Tibial artery (tissue), 4 donors: ENCODE measurements around the gene LRRC15.

Source experiments
- DNase-seq, 2 donors: peaks; one replicate each; pipeline ENCODE4 v3.0.0-alpha.2; 2019
- H3K27ac ChIP-seq, 2 donors: fragments of 200-600 bp; sonication (generic) in 1 of 2; 1 replicate in 1 of 2; 2 replicates in 1 of 2; pipeline ENCODE4 v1.5.1; 2018 to 2019; ENCODE audit warnings: mild to moderate bottlenecking in 1 of 2
- H3K27me3 ChIP-seq, 2 donors: fragments of 200-600 bp; sonication (generic) in 1 of 2; one replicate each; pipeline versions ENCODE4 v1.5.1 to v1.6.0; 2016 to 2019
- H3K36me3 ChIP-seq, 3 donors: fragments of 200-600 bp; sonication (generic) in 2 of 3; one replicate each; pipeline ENCODE4 v1.5.1; 2016 to 2019; ENCODE audit warnings: mild to moderate bottlenecking in 2 of 3
- H3K4me1 ChIP-seq, 4 donors: fragments of 200-600 bp; sonication (generic) in 2 of 4; 1 replicate in 3 of 4; 2 replicates in 1 of 4; pipeline ENCODE4 v1.5.1; 2016 to 2019
- H3K4me3 ChIP-seq, 2 donors: fragments of 200-600 bp; sonication (generic) in 1 of 2; 1 replicate in 1 of 2; 2 replicates in 1 of 2; pipeline ENCODE4 v1.5.1; 2018 to 2019; ENCODE audit warnings: mild to moderate bottlenecking in 2 of 2
- H3K9me3 ChIP-seq, 3 donors: fragments of 200-600 bp; sonication (generic) in 1 of 3; one replicate each; pipeline ENCODE4 v1.5.1; 2016 to 2019
- CTCF ChIP-seq, 2 experiments: fragments of 200-600 bp in 1 of 2; fragments of 450-650 bp in 1 of 2; IDR thresholded peaks; one replicate each; pipeline ENCODE4 v1.5.1; 2017 to 2019; ENCODE audit warnings: antibody characterized with exemption in 2 of 2, mild to moderate bottlenecking in 1 of 2, moderate library complexity in 1 of 2
- intact Hi-C: fragments of 100-400 bp; cut with DNase I; formaldehyde crosslinking; loops from one replicate; pipeline ENCODE4 v1.15.0; 2023; ENCODE audit warnings: low total_unique reads

Gene LRRC15

GRCh38 chr3:194390835-194391234 lies 21.3 kb upstream of the LRRC15 start:
- Histone ChIP-seq H3K9me3 (no peaks in the 10 kb centered on the region), H3K4me3 (no peak overlapping the region), H3K27me3 (peaks cover 0 to 23% of the 10 kb centered on the region in 2 donors), H3K4me1 (no peaks in the 10 kb centered on the region), H3K36me3 (no peaks in the 10 kb centered on the region), H3K27ac (no peak overlapping the region)
- no peak for DNase-seq
- TF ChIP-seq CTCF (IDR thresholded peaks at IDR 0.05) = no peak
- intact Hi-C loops = no loop called here

GRCh38 chr3:194389269-194389668 lies 19.7 kb upstream of the LRRC15 start:
- H3K9me3 ChIP-seq = no peaks in the 10 kb centered on the region
- peak; percentile 13 to 21 for DNase-seq
- H3K27ac ChIP-seq = no peak overlapping the region
- no peaks in the 10 kb centered on the region for H3K36me3 ChIP-seq
- peaks cover 0 to 28% of the 10 kb centered on the region in 2 donors for H3K27me3 ChIP-seq
- no peaks in the 10 kb centered on the region for H3K4me1 ChIP-seq
- H3K4me3 ChIP-seq = no peak overlapping the region
- intact Hi-C loops = no loop called here
- no peak for TF ChIP-seq CTCF (IDR thresholded peaks at IDR 0.05)

- no peaks in the 10 kb centered on the region for H3K4me1 ChIP-seq
- H3K9me3 ChIP-seq = no peaks in the 10 kb centered on the region
- intact Hi-C loops = no loop called here
- H3K27ac ChIP-seq = no peak overlapping the region
- H3K36me3 ChIP-seq = no peaks in the 10 kb centered on the region
- H3K27me3 ChIP-seq = peaks cover 0 to 31% of the 10 kb centered on the region in 2 donors
- H3K4me3 ChIP-seq = no peak overlapping the region
- TF ChIP-seq CTCF (IDR thresholded peaks at IDR 0.05) = no peak
- peak; percentile 2 to 19 for DNase-seq
Measured at GRCh38 chr3:194387926-194388418, 18.4 kb upstream of the LRRC15 start.

GRCh38 chr3:194387276-194387675 lies 17.7 kb upstream of the LRRC15 start:
- no peak for TF ChIP-seq CTCF (IDR thresholded peaks at IDR 0.05)
- Histone ChIP-seq H3K27ac (no peak overlapping the region), H3K4me1 (no peaks in the 10 kb centered on the region), H3K27me3 (peaks cover 0 to 33% of the 10 kb centered on the region in 2 donors), H3K4me3 (no peak overlapping the region), H3K9me3 (no peaks in the 10 kb centered on the region), H3K36me3 (no peaks in the 10 kb centered on the region)
- peak; percentile 3 to 27 for DNase-seq
- intact Hi-C loops = no loop called here

- Histone ChIP-seq H3K27ac (no peak overlapping the region), H3K27me3 (peaks cover 0 to 34% of the 10 kb centered on the region in 2 donors), H3K4me3 (no peak overlapping the region), H3K36me3 (no peaks in the 10 kb centered on the region), H3K9me3 (no peaks in the 10 kb centered on the region), H3K4me1 (no peaks in the 10 kb centered on the region)
- no peak for TF ChIP-seq CTCF (IDR thresholded peaks at IDR 0.05)
- intact Hi-C loops = no loop called here
- DNase-seq = no peak
Measured at GRCh38 chr3:194386648-194387047, 17.1 kb upstream of the LRRC15 start.

GRCh38 chr3:194386066-194386465 lies 16.5 kb upstream of the LRRC15 start:
- peaks cover 0 to 40% of the 10 kb centered on the region in 2 donors for H3K27me3 ChIP-seq
- H3K4me3 ChIP-seq = no peak overlapping the region
- intact Hi-C loops = no loop called here
- peak; percentile 8 to 29 for DNase-seq
- no peaks in the 10 kb centered on the region for H3K9me3 ChIP-seq
- no peak for TF ChIP-seq CTCF (IDR thresholded peaks at IDR 0.05)
- no peaks in the 10 kb centered on the region for H3K4me1 ChIP-seq
- H3K27ac ChIP-seq = no peak overlapping the region
- H3K36me3 ChIP-seq = no peaks in the 10 kb centered on the region
